Measurements from ENCODE around the gene PTGES2.

PTGES2 gene

GRCh38 chr9:128091144-128091543 is 36.4 kb downstream of the PTGES2 start:
- H3K9me3 ChIP-seq (ENCODE audit: insufficient read depth, low read length): no peaks in the 10 kb centered on the region
- H3K4me3 ChIP-seq (ENCODE audit: low read length): no peak overlapping the region
- peaks cover 7% of the 10 kb centered on the region for H4K20me1 ChIP-seq (ENCODE audit: insufficient read depth, low read length)
- no peaks in the 10 kb centered on the region for H3K27me3 ChIP-seq (ENCODE audit: low read depth, low read length)
- H3K36me3 ChIP-seq (replicated peaks; ENCODE audit: low read depth, low read length): peaks cover 9% of the 10 kb centered on the region
- no peak overlapping the region for H3K27ac ChIP-seq (ENCODE audit: low read length)
- H2AFZ ChIP-seq (ENCODE audit: low read depth, low read length): no peak overlapping the region
- H3K4me2 ChIP-seq (ENCODE audit: low read length): no peak overlapping the region
- H3K4me1 ChIP-seq (ENCODE audit: low read length): peaks cover 33% of the 10 kb centered on the region
- no peak overlapping the region for H3K9ac ChIP-seq (ENCODE audit: low read length)
- no peak for TF ChIP-seq CTCF (IDR thresholded peaks at IDR 0.05; ENCODE audit: low read depth, low read length)
- TF ChIP-seq EZH2phosphoT487 (IDR thresholded peaks at IDR 0.05; ENCODE audit: low read depth): no peak
- H3K79me2 ChIP-seq (ENCODE audit: low read length): peaks cover 61% of the 10 kb centered on the region

- Histone ChIP-seq H3K27ac (ENCODE audit: low read length) (no peak overlapping the region), H4K20me1 (ENCODE audit: insufficient read depth, low read length) (no peaks in the 10 kb centered on the region), H3K36me3 (replicated peaks; ENCODE audit: low read depth, low read length) (peaks cover 13% of the 10 kb centered on the region), H3K4me1 (ENCODE audit: low read length) (peaks cover 23% of the 10 kb centered on the region), H3K4me2 (ENCODE audit: low read length) (no peak overlapping the region), H3K9ac (ENCODE audit: low read length) (no peak overlapping the region), H3K27me3 (ENCODE audit: low read depth, low read length) (no peaks in the 10 kb centered on the region), H3K9me3 (ENCODE audit: insufficient read depth, low read length) (no peaks in the 10 kb centered on the region), H2AFZ (ENCODE audit: low read depth, low read length) (no peak overlapping the region), H3K79me2 (ENCODE audit: low read length) (peaks cover 58% of the 10 kb centered on the region), H3K4me3 (ENCODE audit: low read length) (no peak overlapping the region)
- TF ChIP-seq EZH2phosphoT487 (IDR thresholded peaks at IDR 0.05; ENCODE audit: low read depth): no peak
- TF ChIP-seq CTCF (IDR thresholded peaks at IDR 0.05; ENCODE audit: low read depth, low read length): no peak
Observed at GRCh38 chr9:128089299-128089698, 38.2 kb downstream of the PTGES2 start.

- Histone ChIP-seq H2AFZ (ENCODE audit: low read depth, low read length) (no peak overlapping the region), H3K27me3 (ENCODE audit: low read depth, low read length) (no peaks in the 10 kb centered on the region), H3K9me3 (ENCODE audit: insufficient read depth, low read length) (no peaks in the 10 kb centered on the region), H3K4me2 (ENCODE audit: low read length) (no peak overlapping the region), H3K79me2 (ENCODE audit: low read length) (peaks cover 58% of the 10 kb centered on the region), H3K9ac (ENCODE audit: low read length) (no peak overlapping the region), H4K20me1 (ENCODE audit: insufficient read depth, low read length) (no peaks in the 10 kb centered on the region), H3K27ac (ENCODE audit: low read length) (no peak overlapping the region), H3K4me3 (ENCODE audit: low read length) (no peak overlapping the region), H3K36me3 (replicated peaks; ENCODE audit: low read depth, low read length) (peaks cover 13% of the 10 kb centered on the region), H3K4me1 (ENCODE audit: low read length) (peaks cover 14% of the 10 kb centered on the region)
- TF ChIP-seq EZH2phosphoT487 (IDR thresholded peaks at IDR 0.05; ENCODE audit: low read depth) (no peak), CTCF (IDR thresholded peaks at IDR 0.05; ENCODE audit: low read depth, low read length) (no peak)
Observed at GRCh38 chr9:128088253-128088945, 39.1 kb downstream of the PTGES2 start.

- H3K4me2 ChIP-seq (ENCODE audit: low read length): no peak overlapping the region
- no peaks in the 10 kb centered on the region for H3K9me3 ChIP-seq (ENCODE audit: insufficient read depth, low read length)
- peaks cover 13% of the 10 kb centered on the region for H3K36me3 ChIP-seq (replicated peaks; ENCODE audit: low read depth, low read length)
- no peak overlapping the region for H2AFZ ChIP-seq (ENCODE audit: low read depth, low read length)
- H3K27me3 ChIP-seq (ENCODE audit: low read depth, low read length): no peaks in the 10 kb centered on the region
- peaks cover 3% of the 10 kb centered on the region; the same call in 1 of the 2 replicates for H3K4me1 ChIP-seq (ENCODE audit: low read length)
- no peak overlapping the region for H3K4me3 ChIP-seq (ENCODE audit: low read length)
- no peak overlapping the region for H3K27ac ChIP-seq (ENCODE audit: low read length)
- H3K9ac ChIP-seq (ENCODE audit: low read length): no peak overlapping the region
- peaks cover 48% of the 10 kb centered on the region for H3K79me2 ChIP-seq (ENCODE audit: low read length)
- no peaks in the 10 kb centered on the region for H4K20me1 ChIP-seq (ENCODE audit: insufficient read depth, low read length)
- no peak for TF ChIP-seq EZH2phosphoT487 (IDR thresholded peaks at IDR 0.05; ENCODE audit: low read depth)
- TF ChIP-seq CTCF (IDR thresholded peaks at IDR 0.05; ENCODE audit: low read depth, low read length): no peak
Observed at GRCh38 chr9:128087262-128087661, 40.3 kb downstream of the PTGES2 start.

All from OCI-LY3 (cell line).